ENCODE data around the gene ATP10D.

The ATP10D gene

DNA sequence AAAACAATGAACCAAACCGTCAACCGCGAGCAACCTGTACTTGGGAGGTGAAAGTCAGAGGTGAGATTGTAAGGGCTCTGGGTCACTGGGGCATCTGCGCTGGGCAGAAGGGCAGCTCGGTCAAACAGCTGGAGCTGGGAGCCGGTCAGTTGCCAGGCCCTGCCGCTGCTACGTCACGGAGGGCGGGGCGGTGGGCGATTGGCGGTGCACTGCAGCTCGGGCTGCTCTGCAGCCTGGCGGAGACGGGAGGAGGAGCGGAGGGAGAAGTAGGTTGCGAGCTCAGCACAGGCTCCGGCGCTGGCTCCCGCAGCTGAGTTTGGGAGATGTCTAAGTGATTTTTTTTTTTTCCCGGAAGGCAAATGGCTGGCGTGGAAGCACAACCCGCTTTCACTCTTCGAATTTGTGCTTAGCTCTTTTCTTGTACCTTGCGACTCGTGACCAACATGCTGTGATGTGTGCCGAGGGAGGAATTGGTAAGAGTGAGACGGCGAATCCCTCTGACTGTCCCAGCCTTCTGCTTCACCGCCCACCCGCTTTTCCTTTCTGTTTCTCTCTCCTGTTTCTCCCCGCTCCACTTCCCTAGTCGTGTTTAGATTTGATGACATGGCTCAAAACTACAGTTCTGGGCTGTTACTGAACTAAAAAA lies at the start of gene ATP10D:
ATP10D (plus strand) TSS at position 229 of the 646 bp plus-strand sequence. CDS start 27,266 bp downstream, outside the sequence.
- CTCF ChIA-PET: interaction anchor here (0.5 to 0.6 kb wide), 3 partner anchors 26 to 1279 kb away, joined by 4 read pairs; no protein-coding TSS in a partner anchor
- peak; percentile 83 for DNase-seq (ENCODE audit: low spot score)
- H3K27ac ChIP-seq: peak within 1 kb of the TSS; percentile 90
- TF ChIP-seq, protein P1, sequence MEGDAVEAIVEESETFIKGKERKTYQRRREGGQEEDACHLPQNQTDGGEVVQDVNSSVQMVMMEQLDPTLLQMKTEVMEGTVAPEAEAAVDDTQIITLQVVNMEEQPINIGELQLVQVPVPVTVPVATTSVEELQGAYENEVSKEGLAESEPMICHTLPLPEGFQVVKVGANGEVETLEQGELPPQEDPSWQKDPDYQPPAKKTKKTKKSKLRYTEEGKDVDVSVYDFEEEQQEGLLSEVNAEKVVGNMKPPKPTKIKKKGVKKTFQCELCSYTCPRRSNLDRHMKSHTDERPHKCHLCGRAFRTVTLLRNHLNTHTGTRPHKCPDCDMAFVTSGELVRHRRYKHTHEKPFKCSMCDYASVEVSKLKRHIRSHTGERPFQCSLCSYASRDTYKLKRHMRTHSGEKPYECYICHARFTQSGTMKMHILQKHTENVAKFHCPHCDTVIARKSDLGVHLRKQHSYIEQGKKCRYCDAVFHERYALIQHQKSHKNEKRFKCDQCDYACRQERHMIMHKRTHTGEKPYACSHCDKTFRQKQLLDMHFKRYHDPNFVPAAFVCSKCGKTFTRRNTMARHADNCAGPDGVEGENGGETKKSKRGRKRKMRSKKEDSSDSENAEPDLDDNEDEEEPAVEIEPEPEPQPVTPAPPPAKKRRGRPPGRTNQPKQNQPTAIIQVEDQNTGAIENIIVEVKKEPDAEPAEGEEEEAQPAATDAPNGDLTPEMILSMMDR (conservative IDR thresholded peaks at IDR 0.05; ENCODE audit: low read depth): no peak
- POLR2A ChIA-PET (ENCODE audit: low non-redundant PET): interaction anchor here (0.5 to 1.5 kb wide), 4 partner anchors 20 to 184 kb away, joined by 3 to 4 read pairs (median 4); partner anchors contain the start of gene COMMD8

DNA sequence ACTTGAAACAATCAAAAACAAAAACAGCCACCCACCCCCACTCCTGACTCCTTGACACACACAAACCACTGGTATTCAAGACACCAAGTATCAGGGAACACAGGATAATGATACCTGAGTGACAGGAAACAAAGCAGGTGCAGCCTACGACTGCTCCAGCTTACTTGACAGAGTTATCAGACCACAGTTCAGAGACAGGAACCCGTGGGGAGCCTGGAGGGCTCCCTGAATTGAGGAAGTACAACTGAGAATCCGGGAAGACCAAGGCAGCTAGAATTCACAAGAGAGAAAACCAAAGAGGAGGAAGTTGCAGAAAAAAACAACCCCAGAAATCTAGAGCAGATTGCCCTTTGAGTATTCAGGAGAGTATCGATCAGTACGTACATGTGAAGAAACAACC lies 42.1 kb upstream of the ATP10D start:
- POLR2A ChIA-PET (ENCODE audit: low non-redundant PET): no interaction called here
- CTCF ChIA-PET: interaction anchor here (0.7 kb wide), 3 partner anchors 131 to 171 kb away, joined by 3 to 4 read pairs (median 4); no protein-coding TSS in a partner anchor
- no peak for DNase-seq (ENCODE audit: low spot score)

DNA sequence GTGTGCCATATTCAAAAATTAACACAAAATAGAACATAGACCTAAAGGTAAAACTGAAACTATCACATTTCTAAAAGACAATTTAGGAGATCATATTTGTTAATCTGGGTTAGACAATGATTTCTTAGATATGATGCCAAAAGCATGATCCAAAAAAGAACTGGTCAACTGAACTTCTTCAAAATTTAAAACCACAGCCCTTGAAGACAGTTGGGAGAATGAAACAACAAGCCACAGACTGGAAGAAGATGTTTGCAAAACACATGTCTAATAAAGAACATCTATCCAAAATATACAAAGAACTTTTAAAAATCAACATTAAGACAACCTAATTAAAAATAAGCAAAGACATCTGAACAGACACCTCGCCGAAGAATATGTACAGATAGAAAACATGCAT lies 41.0 kb upstream of the ATP10D start:
- CTCF ChIA-PET: no interaction called here
- TF ChIP-seq, protein P1 (conservative IDR thresholded peaks at IDR 0.05; ENCODE audit: low read depth): no peak
- POLR2A ChIA-PET (ENCODE audit: low non-redundant PET): no interaction called here
- H3K27ac ChIP-seq: no peak overlapping the region
- DNase-seq (ENCODE audit: low spot score): no peak

More for the DNA sequence above, 42.1 kb upstream of the ATP10D start:
- H3K27ac ChIP-seq: no peak overlapping the region
- TF ChIP-seq, protein P1 (conservative IDR thresholded peaks at IDR 0.05; ENCODE audit: low read depth): no peak

DNA sequence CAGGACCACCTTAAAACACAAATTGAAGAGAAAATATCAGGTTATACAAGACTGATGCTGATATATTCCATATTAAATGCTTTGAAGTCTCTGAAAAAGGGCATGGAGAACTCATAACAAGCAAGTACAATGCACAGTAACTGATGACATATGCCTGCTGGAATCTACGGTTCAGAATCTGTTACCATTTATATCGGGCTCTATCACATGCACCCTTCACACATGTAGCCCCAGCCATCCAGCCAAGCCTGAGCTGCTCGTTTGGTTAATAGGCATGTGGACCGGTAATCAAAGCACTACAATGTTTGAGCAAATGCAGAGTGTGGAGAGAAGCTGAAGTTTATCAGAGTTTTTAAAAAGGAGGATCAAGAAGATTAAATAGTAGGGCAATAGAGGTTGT lies 33.4 kb upstream of the ATP10D start:
- POLR2A ChIA-PET (ENCODE audit: low non-redundant PET): no interaction called here

DNA sequence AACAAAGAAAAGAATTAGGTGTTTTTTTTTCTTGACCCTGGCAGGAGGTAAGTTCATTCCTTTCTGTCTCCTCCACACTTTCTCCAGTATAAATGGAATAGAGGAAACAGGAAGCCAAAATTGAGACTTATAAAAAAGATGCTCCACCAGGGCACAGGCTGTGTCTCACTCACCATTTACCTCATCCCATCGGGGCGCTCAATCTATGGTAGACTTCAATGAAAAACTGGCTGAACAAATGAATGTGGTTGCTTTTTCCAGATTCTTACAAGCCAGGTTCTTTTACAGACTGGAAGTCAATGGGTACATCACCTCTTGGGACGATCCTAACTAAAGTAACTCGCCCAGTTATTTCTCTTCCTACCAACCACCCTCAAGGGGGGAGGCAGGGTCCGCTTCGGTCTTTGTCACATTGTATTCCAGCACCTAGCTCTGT lies 22.3 kb upstream of the ATP10D start:
- TF ChIP-seq, protein P1 (conservative IDR thresholded peaks at IDR 0.05; ENCODE audit: low read depth): no peak
- peak overlapping the region; percentile 82 for H3K27ac ChIP-seq
- ChIA-PET POLR2A (ENCODE audit: low non-redundant PET) (interaction anchor here (0.6 to 1.0 kb wide), 2 partner anchors 22 to 464 kb away, joined by 3 to 4 read pairs; partner anchors contain the start of gene ATP10D), CTCF (interaction anchor here (1.1 kb wide), 2 partner anchors 106 to 529 kb away, joined by 3 to 4 read pairs; no protein-coding TSS in a partner anchor)
- DNase-seq (ENCODE audit: low spot score): no peak

More for the DNA sequence above, 33.4 kb upstream of the ATP10D start:
- H3K27ac ChIP-seq: no peak overlapping the region
- CTCF ChIA-PET: no interaction called here
- DNase-seq (ENCODE audit: low spot score): no peak
- TF ChIP-seq, protein P1 (conservative IDR thresholded peaks at IDR 0.05; ENCODE audit: low read depth): no peak

DNA sequence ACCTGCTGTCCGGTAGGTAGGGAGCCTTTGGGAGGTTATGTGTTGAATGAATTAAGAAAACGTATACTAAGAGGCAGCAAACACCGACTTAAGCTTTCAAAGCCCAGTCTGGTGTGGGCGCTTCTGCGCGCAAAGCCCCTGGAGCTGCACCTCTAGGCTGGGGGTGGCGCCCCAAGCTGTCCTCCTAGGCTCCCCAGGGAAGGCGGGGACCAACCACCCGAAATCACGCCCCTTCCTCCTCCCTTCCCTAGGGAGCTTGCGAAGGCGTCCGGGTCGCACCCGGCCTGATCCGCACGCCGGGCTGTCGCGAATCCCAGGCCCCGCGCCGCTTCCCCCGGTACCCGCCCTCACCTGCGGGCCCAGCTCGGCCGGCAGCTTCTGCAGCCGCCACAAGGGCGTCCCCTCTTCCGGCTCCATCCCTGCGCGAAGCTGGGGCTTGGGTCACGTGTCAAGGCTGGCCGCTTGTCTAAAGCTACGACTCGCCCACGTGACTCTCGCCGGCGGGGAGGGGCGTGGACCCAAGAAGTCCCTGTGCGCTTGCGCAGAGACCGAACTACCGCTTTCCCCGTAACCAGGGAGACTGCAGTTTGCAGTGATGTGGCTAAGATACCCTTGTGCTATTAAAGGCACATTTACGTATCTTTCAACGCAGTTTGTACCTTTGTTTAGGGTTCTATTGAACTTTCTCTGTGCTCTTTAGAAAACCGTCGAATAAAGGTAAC lies 21.7 kb upstream of the ATP10D start, which contains the start of gene COMMD8:
COMMD8 (minus strand) TSS at position 468 of the 722 bp plus-strand sequence; CDS start at position 417, 51 bp downstream.
- TF ChIP-seq, protein P1 (conservative IDR thresholded peaks at IDR 0.05; ENCODE audit: low read depth): peak; percentile 26; the same call in 1 of the 2 replicates
- H3K27ac ChIP-seq: peak within 1 kb of the TSS; percentile 82
- CTCF ChIA-PET: interaction anchor here (0.8 to 1.1 kb wide), 3 partner anchors 102 to 530 kb away, joined by 3 to 4 read pairs (median 4); no protein-coding TSS in a partner anchor
- POLR2A ChIA-PET (ENCODE audit: low non-redundant PET): interaction anchor here (0.5 to 1.0 kb wide), 3 partner anchors 22 to 581 kb away, joined by 3 to 4 read pairs (median 3); partner anchors contain the start of gene ATP10D
- DNase-seq (ENCODE audit: low spot score): peak; percentile 96
